Adrenal gland (tissue), 5 donors: ENCODE data around the gene ATXN1.

ENCODE experiments used
- POLR2A ChIP-seq, 2 donors: fragments of 450-650 bp; IDR thresholded peaks; one replicate each; pipeline ENCODE4 v1.6.1; 2017; ENCODE audit warnings: antibody characterized with exemption in 2 of 2, mild to moderate bottlenecking in 2 of 2, moderate library complexity in 1 of 2
- TF ChIP-seq, protein P1 (sequence below), 6 experiments: fragments of 450-650 bp in 4 of 6; fragments of 200-600 bp in 2 of 6; sonication (generic) in 1 of 6; IDR thresholded peaks; 1 replicate in 5 of 6; 2 replicates in 1 of 6; pipeline versions ENCODE4 v1.5.1 to v1.8.0; 2016 to 2021; ENCODE audit warnings: antibody characterized with exemption in 6 of 6, mild to moderate bottlenecking in 2 of 6, moderate library complexity in 1 of 6
- donor health status: DM: no; HTN: no; CAD: no.

DNA sequence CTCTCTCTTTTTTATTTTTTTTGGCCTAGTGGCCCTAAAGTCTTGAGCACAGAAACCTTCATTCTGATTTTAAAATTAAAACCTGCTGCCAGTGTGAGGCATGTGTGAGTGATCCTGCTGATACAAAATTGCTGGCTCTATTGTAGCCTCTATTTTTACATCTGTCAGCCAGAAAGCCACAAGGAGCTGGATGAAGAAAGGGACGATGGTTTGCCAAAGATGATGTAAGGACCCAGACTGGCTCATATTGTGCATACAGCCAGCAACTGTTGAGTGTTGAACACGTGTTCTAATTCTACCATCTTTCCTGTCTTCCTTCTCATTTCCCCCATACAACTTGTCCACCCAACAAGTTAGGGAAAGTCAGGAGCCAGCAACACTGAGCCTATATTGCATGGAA is 40.8 kb upstream of the ATXN1 start:
- TF ChIP-seq, protein P1, sequence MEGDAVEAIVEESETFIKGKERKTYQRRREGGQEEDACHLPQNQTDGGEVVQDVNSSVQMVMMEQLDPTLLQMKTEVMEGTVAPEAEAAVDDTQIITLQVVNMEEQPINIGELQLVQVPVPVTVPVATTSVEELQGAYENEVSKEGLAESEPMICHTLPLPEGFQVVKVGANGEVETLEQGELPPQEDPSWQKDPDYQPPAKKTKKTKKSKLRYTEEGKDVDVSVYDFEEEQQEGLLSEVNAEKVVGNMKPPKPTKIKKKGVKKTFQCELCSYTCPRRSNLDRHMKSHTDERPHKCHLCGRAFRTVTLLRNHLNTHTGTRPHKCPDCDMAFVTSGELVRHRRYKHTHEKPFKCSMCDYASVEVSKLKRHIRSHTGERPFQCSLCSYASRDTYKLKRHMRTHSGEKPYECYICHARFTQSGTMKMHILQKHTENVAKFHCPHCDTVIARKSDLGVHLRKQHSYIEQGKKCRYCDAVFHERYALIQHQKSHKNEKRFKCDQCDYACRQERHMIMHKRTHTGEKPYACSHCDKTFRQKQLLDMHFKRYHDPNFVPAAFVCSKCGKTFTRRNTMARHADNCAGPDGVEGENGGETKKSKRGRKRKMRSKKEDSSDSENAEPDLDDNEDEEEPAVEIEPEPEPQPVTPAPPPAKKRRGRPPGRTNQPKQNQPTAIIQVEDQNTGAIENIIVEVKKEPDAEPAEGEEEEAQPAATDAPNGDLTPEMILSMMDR (IDR thresholded peaks at IDR 0.05): no peak
- TF ChIP-seq POLR2A (IDR thresholded peaks at IDR 0.05): no peak
